Measurements from ENCODE around the gene BMF. TPM values are rescaled to one million over a fixed set of nuclear protein-coding genes. Genes with fewer than 3 reads are reported as not detected.

Gene BMF
- total RNA-seq, 2 donors from 2014 or later = 4.3 to 16.1 TPM

DNA sequence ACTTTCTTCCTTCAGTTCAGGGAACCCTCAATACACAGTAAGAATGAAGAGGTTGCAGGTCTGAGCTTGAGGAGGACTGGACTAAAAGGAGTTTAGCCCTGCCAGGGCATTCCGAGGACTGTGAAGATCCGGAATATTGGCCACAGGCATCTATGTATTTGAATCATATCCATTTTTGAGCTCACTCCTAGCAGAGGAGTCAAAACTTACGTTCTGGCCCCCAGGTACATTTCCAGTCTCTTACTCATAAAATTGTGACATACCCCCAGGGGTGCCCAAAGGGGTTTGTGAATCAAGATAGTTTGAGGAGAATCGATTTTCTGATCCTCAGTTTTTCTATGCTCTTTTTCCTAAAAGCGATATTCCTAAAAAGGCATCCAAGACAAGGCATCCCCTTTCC, 42.1 kb downstream of the BMF start:
- Histone ChIP-seq H3K36me3 (replicated peaks in 1 of 2; ENCODE audit: insufficient read depth in 1 of 2, low read depth in 2 of 2) (no peaks in the 10 kb centered on the region), H3K4me3 (no peak overlapping the region), H3K4me1 (peaks cover 42% of the 10 kb centered on the region), H3K27me3 (no peaks in the 10 kb centered on the region), H3K9me3 (no peaks in the 10 kb centered on the region), H3K27ac (no peak overlapping the region)
- TF ChIP-seq, protein P1, sequence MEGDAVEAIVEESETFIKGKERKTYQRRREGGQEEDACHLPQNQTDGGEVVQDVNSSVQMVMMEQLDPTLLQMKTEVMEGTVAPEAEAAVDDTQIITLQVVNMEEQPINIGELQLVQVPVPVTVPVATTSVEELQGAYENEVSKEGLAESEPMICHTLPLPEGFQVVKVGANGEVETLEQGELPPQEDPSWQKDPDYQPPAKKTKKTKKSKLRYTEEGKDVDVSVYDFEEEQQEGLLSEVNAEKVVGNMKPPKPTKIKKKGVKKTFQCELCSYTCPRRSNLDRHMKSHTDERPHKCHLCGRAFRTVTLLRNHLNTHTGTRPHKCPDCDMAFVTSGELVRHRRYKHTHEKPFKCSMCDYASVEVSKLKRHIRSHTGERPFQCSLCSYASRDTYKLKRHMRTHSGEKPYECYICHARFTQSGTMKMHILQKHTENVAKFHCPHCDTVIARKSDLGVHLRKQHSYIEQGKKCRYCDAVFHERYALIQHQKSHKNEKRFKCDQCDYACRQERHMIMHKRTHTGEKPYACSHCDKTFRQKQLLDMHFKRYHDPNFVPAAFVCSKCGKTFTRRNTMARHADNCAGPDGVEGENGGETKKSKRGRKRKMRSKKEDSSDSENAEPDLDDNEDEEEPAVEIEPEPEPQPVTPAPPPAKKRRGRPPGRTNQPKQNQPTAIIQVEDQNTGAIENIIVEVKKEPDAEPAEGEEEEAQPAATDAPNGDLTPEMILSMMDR (IDR thresholded peaks at IDR 0.05) = no peak
- TF ChIP-seq POLR2A (IDR thresholded peaks at IDR 0.05) = no peak
- intact Hi-C loops (cut with DNase I) = no loop called here
- no peak for DNase-seq
- ATAC-seq = no peak
- 87 to 91% methylated on average over 5 of the region's 5 CpGs for WGBS, 2 donors

DNA sequence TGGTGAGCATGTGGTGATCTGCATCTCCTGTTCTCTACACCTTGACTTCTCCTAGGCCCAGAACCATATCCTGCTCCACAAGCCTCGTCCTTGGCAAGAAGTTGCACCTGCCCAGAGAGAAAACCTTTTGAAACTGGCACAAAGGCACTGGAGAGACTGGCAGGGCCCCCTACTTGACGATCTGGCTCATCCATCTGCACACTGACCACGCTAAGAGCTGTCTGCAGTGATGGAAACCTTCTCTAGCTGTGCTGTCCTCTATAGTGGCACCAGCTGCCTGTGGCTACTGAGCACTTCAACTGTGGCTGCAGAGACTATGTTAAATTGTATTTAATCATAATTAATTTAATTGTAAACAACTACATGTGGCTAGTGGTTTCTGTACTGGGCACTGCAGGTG, 43.5 kb downstream of the BMF start:
- no peak for ATAC-seq
- Histone ChIP-seq H3K9me3 (no peaks in the 10 kb centered on the region), H3K27me3 (no peaks in the 10 kb centered on the region), H3K36me3 (replicated peaks in 1 of 2; ENCODE audit: insufficient read depth in 1 of 2, low read depth in 2 of 2) (no peaks in the 10 kb centered on the region), H3K4me3 (no peak overlapping the region), H3K4me1 (peaks cover 35% of the 10 kb centered on the region), H3K27ac (no peak overlapping the region)
- intact Hi-C loops (cut with DNase I) = no loop called here
- TF ChIP-seq POLR2A (IDR thresholded peaks at IDR 0.05) = no peak
- TF ChIP-seq, protein P1 (IDR thresholded peaks at IDR 0.05) = no peak
- WGBS, 2 donors = 64 to 90% methylated on average over 3 of the region's 3 CpGs
- no peak for DNase-seq

DNA sequence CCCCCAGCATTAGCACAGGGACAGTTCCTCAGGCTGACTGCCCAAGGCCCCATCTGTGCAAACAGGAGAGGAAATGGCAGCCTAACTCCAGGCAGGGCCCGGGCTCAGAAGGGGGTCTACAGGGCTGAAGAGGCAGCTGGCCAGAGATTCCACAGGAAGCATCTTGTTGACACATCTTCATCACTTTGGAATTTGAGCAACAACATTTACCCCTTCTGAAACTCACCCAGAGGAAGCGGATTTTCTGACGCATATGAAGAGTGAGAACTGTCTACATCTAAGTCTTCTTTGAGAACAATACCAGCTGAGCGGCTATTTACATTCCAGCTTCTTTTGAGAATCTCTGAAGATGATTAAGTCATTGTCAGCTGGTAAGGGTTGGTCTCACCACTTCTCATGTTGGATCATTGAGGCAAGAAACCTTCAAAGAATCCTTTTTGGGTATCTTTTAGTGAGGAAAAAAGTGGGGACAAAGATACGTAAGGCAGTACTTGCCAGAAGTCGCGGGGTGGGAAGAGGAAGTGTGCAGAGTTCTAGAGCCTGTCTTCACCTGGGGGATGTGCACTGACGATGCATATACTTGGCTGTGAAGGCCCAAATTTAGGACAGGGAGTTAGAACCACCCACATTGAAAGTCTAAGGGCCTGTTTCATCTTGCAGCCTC, 44.3 kb downstream of the BMF start:
- H3K36me3 ChIP-seq (replicated peaks in 1 of 2; ENCODE audit: insufficient read depth in 1 of 2, low read depth in 2 of 2) = no peaks in the 10 kb centered on the region
- no peak overlapping the region for H3K4me3 ChIP-seq
- H3K27ac ChIP-seq = no peak overlapping the region
- H3K4me1 ChIP-seq = peaks cover 27% of the 10 kb centered on the region
- DNase-seq = no peak
- 91 to 93% methylated on average over 8 of the region's 8 CpGs for WGBS, 2 donors
- no peak for TF ChIP-seq POLR2A (IDR thresholded peaks at IDR 0.05)
- TF ChIP-seq, protein P1 (IDR thresholded peaks at IDR 0.05) = no peak
- intact Hi-C loops (cut with DNase I) = no loop called here
- no peaks in the 10 kb centered on the region for H3K27me3 ChIP-seq
- ATAC-seq = no peak
- no peaks in the 10 kb centered on the region for H3K9me3 ChIP-seq

DNA sequence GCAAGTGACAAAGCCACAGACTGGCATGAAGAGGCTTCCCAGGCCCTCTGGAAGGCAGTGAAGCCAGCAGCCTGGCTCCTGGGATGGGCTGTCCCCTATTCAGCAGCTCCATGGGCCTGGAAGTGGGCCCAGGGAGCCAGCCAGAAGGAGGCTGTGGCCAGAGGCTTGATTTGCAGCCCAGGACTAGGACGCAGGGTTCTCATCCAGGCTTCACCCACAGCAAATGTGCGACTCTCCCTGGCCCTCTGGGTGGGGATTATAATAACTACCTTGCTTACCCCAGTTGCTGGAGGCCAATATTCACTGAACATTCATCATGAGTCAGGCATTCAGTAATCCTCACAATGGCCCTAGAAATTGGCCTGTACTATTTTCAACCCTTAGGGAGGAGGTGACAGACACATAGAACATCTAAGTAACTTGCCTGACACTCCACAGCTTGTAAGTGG, 45.1 kb downstream of the BMF start:
- 88 to 100% methylated on average over 2 of the region's 2 CpGs for WGBS, 2 donors
- ATAC-seq = no peak
- H3K9me3 ChIP-seq = no peaks in the 10 kb centered on the region
- no peak overlapping the region for H3K4me3 ChIP-seq
- H3K4me1 ChIP-seq = peaks cover 21% of the 10 kb centered on the region
- H3K36me3 ChIP-seq (replicated peaks in 1 of 2; ENCODE audit: insufficient read depth in 1 of 2, low read depth in 2 of 2) = no peaks in the 10 kb centered on the region
- intact Hi-C loops (cut with DNase I) = no loop called here
- no peak overlapping the region for H3K27ac ChIP-seq
- TF ChIP-seq, protein P1 (IDR thresholded peaks at IDR 0.05) = no peak
- TF ChIP-seq POLR2A (IDR thresholded peaks at IDR 0.05) = no peak
- H3K27me3 ChIP-seq = no peaks in the 10 kb centered on the region
- no peak for DNase-seq

Measured in body of pancreas (tissue), 4 donors.